ENCODE measurements around the gene TCP11.
"Not testable (repeated sequence)": the region's sequence is repeated elsewhere in the genome, so short reads cannot be mapped to it uniquely, and the experiment has no call there.

Gene TCP11

GRCh38 chr6:35142588-35143569, 1.7 kb upstream of the TCP11 start:
- no peak overlapping the region for H4K8ac ChIP-seq (ENCODE audit: low read depth, low read length)
- no peak overlapping the region for H3K4ac ChIP-seq (ENCODE audit: low read depth, low read length)
- no peak overlapping the region for H2BK120ac ChIP-seq (ENCODE audit: low read depth, low read length)
- no peak overlapping the region for H3K56ac ChIP-seq (ENCODE audit: low read length)
- no peak overlapping the region for H3K18ac ChIP-seq (ENCODE audit: low read length)
- no peak overlapping the region for H2BK15ac ChIP-seq (replicated peaks; ENCODE audit: low read depth)
- no CpG with 5 or more reads among the region's 5 CpGs for WGBS (ENCODE audit: extremely low coverage, insufficient coverage, low lambda C conversion rate)
- H4K5ac ChIP-seq (ENCODE audit: low read length): no peak overlapping the region
- no peak overlapping the region for H3K23ac ChIP-seq (ENCODE audit: low read length)
- no peak overlapping the region for H3K4me2 ChIP-seq (ENCODE audit: low read length)
- H3K9ac ChIP-seq (ENCODE audit: low read length): no peak overlapping the region
- H3K4me3 ChIP-seq (ENCODE audit: low read length): no peak overlapping the region
- no peaks in the 10 kb centered on the region for H3K27me3 ChIP-seq (ENCODE audit: insufficient read depth, low read length, poor library complexity)
- no peaks in the 10 kb centered on the region for H3K4me1 ChIP-seq (ENCODE audit: control insufficient read depth, low read depth, low read length)
- DNase-seq: no peak
- H3K36me3 ChIP-seq (ENCODE audit: control insufficient read depth, insufficient read depth, low read length): no peaks in the 10 kb centered on the region
- no peaks in the 10 kb centered on the region for H3K79me1 ChIP-seq (ENCODE audit: low read length)
- no peaks in the 10 kb centered on the region for H3K79me2 ChIP-seq (ENCODE audit: control insufficient read depth, insufficient read depth, low read length)
- no peak overlapping the region for H2AK5ac ChIP-seq (ENCODE audit: low read length)
- H2BK5ac ChIP-seq (ENCODE audit: low read length): no peak overlapping the region
- no peak overlapping the region for H3K27ac ChIP-seq (ENCODE audit: low read depth, low read length)

GRCh38 chr6:35140639-35141006, 516 bp downstream of the TCP11 start:
- H3K36me3 ChIP-seq (ENCODE audit: control insufficient read depth, insufficient read depth, low read length): no peaks in the 10 kb centered on the region
- no peak overlapping the region for H3K4ac ChIP-seq (ENCODE audit: low read depth, low read length)
- peak overlapping the region; percentile 64 for H3K18ac ChIP-seq (ENCODE audit: low read length)
- H2BK5ac ChIP-seq (ENCODE audit: low read length): no peak overlapping the region
- no peak overlapping the region for H3K4me2 ChIP-seq (ENCODE audit: low read length)
- no peak overlapping the region for H3K23ac ChIP-seq (ENCODE audit: low read length)
- H3K27me3 ChIP-seq (ENCODE audit: insufficient read depth, low read length, poor library complexity): no peaks in the 10 kb centered on the region
- no peak overlapping the region for H2BK15ac ChIP-seq (replicated peaks; ENCODE audit: low read depth)
- no peak for DNase-seq
- peak overlapping the region; percentile 17 for H3K56ac ChIP-seq (ENCODE audit: low read length)
- H4K8ac ChIP-seq (ENCODE audit: low read depth, low read length): no peak overlapping the region
- no peaks in the 10 kb centered on the region for H3K79me1 ChIP-seq (ENCODE audit: low read length)
- no peak overlapping the region for H3K9ac ChIP-seq (ENCODE audit: low read length)
- no peak overlapping the region for H2BK120ac ChIP-seq (ENCODE audit: low read depth, low read length)
- no peaks in the 10 kb centered on the region for H3K4me1 ChIP-seq (ENCODE audit: control insufficient read depth, low read depth, low read length)
- H4K5ac ChIP-seq (ENCODE audit: low read length): no peak overlapping the region
- H3K27ac ChIP-seq (ENCODE audit: low read depth, low read length): no peak overlapping the region
- WGBS (ENCODE audit: extremely low coverage, insufficient coverage, low lambda C conversion rate): no CpG with 5 or more reads among the region's 15 CpGs
- no peaks in the 10 kb centered on the region for H3K79me2 ChIP-seq (ENCODE audit: control insufficient read depth, insufficient read depth, low read length)
- no peak overlapping the region for H3K4me3 ChIP-seq (ENCODE audit: low read length)
- no peak overlapping the region for H2AK5ac ChIP-seq (ENCODE audit: low read length)

GRCh38 chr6:35139924-35140638, 1.1 kb downstream of the TCP11 start:
- H4K5ac ChIP-seq (ENCODE audit: low read length): no peak overlapping the region
- H3K27me3 ChIP-seq (ENCODE audit: insufficient read depth, low read length, poor library complexity): no peaks in the 10 kb centered on the region
- H2BK15ac ChIP-seq (replicated peaks; ENCODE audit: low read depth): no peak overlapping the region
- H3K4ac ChIP-seq (ENCODE audit: low read depth, low read length): no peak overlapping the region
- H3K4me3 ChIP-seq (ENCODE audit: low read length): no peak overlapping the region
- H2AK5ac ChIP-seq (ENCODE audit: low read length): no peak overlapping the region
- no peak overlapping the region for H3K18ac ChIP-seq (ENCODE audit: low read length)
- no peak overlapping the region for H3K56ac ChIP-seq (ENCODE audit: low read length)
- H3K23ac ChIP-seq (ENCODE audit: low read length): no peak overlapping the region
- H4K8ac ChIP-seq (ENCODE audit: low read depth, low read length): no peak overlapping the region
- no peaks in the 10 kb centered on the region for H3K79me1 ChIP-seq (ENCODE audit: low read length)
- no peak overlapping the region for H2BK120ac ChIP-seq (ENCODE audit: low read depth, low read length)
- WGBS (ENCODE audit: extremely low coverage, insufficient coverage, low lambda C conversion rate): no CpG with 5 or more reads among the region's 17 CpGs
- H3K9ac ChIP-seq (ENCODE audit: low read length): no peak overlapping the region
- H3K27ac ChIP-seq (ENCODE audit: low read depth, low read length): no peak overlapping the region
- H3K4me1 ChIP-seq (ENCODE audit: control insufficient read depth, low read depth, low read length): no peaks in the 10 kb centered on the region
- no peaks in the 10 kb centered on the region for H3K79me2 ChIP-seq (ENCODE audit: control insufficient read depth, insufficient read depth, low read length)
- no peaks in the 10 kb centered on the region for H3K36me3 ChIP-seq (ENCODE audit: control insufficient read depth, insufficient read depth, low read length)
- no peak overlapping the region for H2BK5ac ChIP-seq (ENCODE audit: low read length)
- peak; percentile 69 for DNase-seq
- no peak overlapping the region for H3K4me2 ChIP-seq (ENCODE audit: low read length)

GRCh38 chr6:35139470-35139869, 1.7 kb downstream of the TCP11 start:
- Histone ChIP-seq H3K56ac (ENCODE audit: low read length) (no peak overlapping the region), H3K27ac (ENCODE audit: low read depth, low read length) (no peak overlapping the region), H3K4ac (ENCODE audit: low read depth, low read length) (no peak overlapping the region), H3K23ac (ENCODE audit: low read length) (no peak overlapping the region), H3K4me2 (ENCODE audit: low read length) (no peak overlapping the region), H3K79me2 (ENCODE audit: control insufficient read depth, insufficient read depth, low read length) (no peaks in the 10 kb centered on the region), H2AK5ac (ENCODE audit: low read length) (no peak overlapping the region), H3K18ac (ENCODE audit: low read length) (no peak overlapping the region), H3K79me1 (ENCODE audit: low read length) (no peaks in the 10 kb centered on the region), H2BK120ac (ENCODE audit: low read depth, low read length) (no peak overlapping the region), H3K36me3 (ENCODE audit: control insufficient read depth, insufficient read depth, low read length) (no peaks in the 10 kb centered on the region), H2BK5ac (ENCODE audit: low read length) (no peak overlapping the region), H4K8ac (ENCODE audit: low read depth, low read length) (no peak overlapping the region), H3K4me3 (ENCODE audit: low read length) (no peak overlapping the region), H2BK15ac (replicated peaks; ENCODE audit: low read depth) (no peak overlapping the region), H4K5ac (ENCODE audit: low read length) (no peak overlapping the region), H3K9ac (ENCODE audit: low read length) (no peak overlapping the region), H3K27me3 (ENCODE audit: insufficient read depth, low read length, poor library complexity) (no peaks in the 10 kb centered on the region), H3K4me1 (ENCODE audit: control insufficient read depth, low read depth, low read length) (no peaks in the 10 kb centered on the region)
- no CpG with 5 or more reads among the region's 2 CpGs for WGBS (ENCODE audit: extremely low coverage, insufficient coverage, low lambda C conversion rate)
- no peak for DNase-seq

- WGBS (ENCODE audit: extremely low coverage, insufficient coverage, low lambda C conversion rate): no CpG with 5 or more reads among the region's 3 CpGs
- H3K79me2 ChIP-seq (ENCODE audit: control insufficient read depth, insufficient read depth, low read length); H3K4ac ChIP-seq (ENCODE audit: low read depth, low read length); H2AK5ac ChIP-seq (ENCODE audit: low read length); H3K56ac ChIP-seq (ENCODE audit: low read length); H2BK120ac ChIP-seq (ENCODE audit: low read depth, low read length); H3K4me2 ChIP-seq (ENCODE audit: low read length); H3K4me1 ChIP-seq (ENCODE audit: control insufficient read depth, low read depth, low read length); H4K5ac ChIP-seq (ENCODE audit: low read length); H3K27ac ChIP-seq (ENCODE audit: low read depth, low read length); H2BK15ac ChIP-seq (replicated peaks; ENCODE audit: low read depth); H3K18ac ChIP-seq (ENCODE audit: low read length); H3K27me3 ChIP-seq (ENCODE audit: insufficient read depth, low read length, poor library complexity); H3K36me3 ChIP-seq (ENCODE audit: control insufficient read depth, insufficient read depth, low read length); H3K9ac ChIP-seq (ENCODE audit: low read length); H3K4me3 ChIP-seq (ENCODE audit: low read length); H2BK5ac ChIP-seq (ENCODE audit: low read length); H4K8ac ChIP-seq (ENCODE audit: low read depth, low read length); DNase-seq; H3K79me1 ChIP-seq (ENCODE audit: low read length); H3K23ac ChIP-seq (ENCODE audit: low read length): not testable (repeated sequence)
Observed at GRCh38 chr6:35138191-35138590, 2.9 kb downstream of the TCP11 start.

All from mesendoderm (in vitro differentiated cells).